ENCODE measurements around the gene KIF6.

KIF6 gene

GRCh38 chr6:39378175-39378959 lies 346.8 kb downstream of the KIF6 start:
- no peaks in the 10 kb centered on the region for H3K79me2 ChIP-seq (ENCODE audit: low read length)
- H3F3A ChIP-seq (ENCODE audit: insufficient read depth, low read length), result no peaks in the 10 kb centered on the region
- no peak overlapping the region for H3K4me3 ChIP-seq (ENCODE audit: low read length)
- no peak for TF ChIP-seq EZH2phosphoT487 (IDR thresholded peaks at IDR 0.05; ENCODE audit: low read length)
- H2AFZ ChIP-seq (ENCODE audit: low read length), result no peak overlapping the region
- H3K9me3 ChIP-seq (replicated peaks; ENCODE audit: insufficient read depth, low read length), result no peaks in the 10 kb centered on the region
- H3K36me3 ChIP-seq (replicated peaks; ENCODE audit: insufficient read depth, low read length), result no peaks in the 10 kb centered on the region
- H3K4me2 ChIP-seq (ENCODE audit: low read depth, low read length), result no peak overlapping the region
- DNase-seq, result no peak
- H3K27me3 ChIP-seq (replicated peaks; ENCODE audit: insufficient read depth, low read length), result no peaks in the 10 kb centered on the region
- no peaks in the 10 kb centered on the region for H3K9me2 ChIP-seq (replicated peaks; ENCODE audit: insufficient read depth, low read length)
- no peaks in the 10 kb centered on the region for H4K20me1 ChIP-seq (ENCODE audit: insufficient read depth, low read length)
- no peak overlapping the region for H3K9ac ChIP-seq (ENCODE audit: low read length)
- no peaks in the 10 kb centered on the region for H3K4me1 ChIP-seq (ENCODE audit: low read length)
- H3K27ac ChIP-seq (ENCODE audit: low read length), result no peak overlapping the region

GRCh38 chr6:39377539-39377950 lies 347.7 kb downstream of the KIF6 start:
- Histone ChIP-seq H3K9me3 (replicated peaks; ENCODE audit: insufficient read depth, low read length) (no peaks in the 10 kb centered on the region), H3F3A (ENCODE audit: insufficient read depth, low read length) (no peaks in the 10 kb centered on the region), H3K27ac (ENCODE audit: low read length) (no peak overlapping the region), H3K9me2 (replicated peaks; ENCODE audit: insufficient read depth, low read length) (no peaks in the 10 kb centered on the region), H3K4me1 (ENCODE audit: low read length) (no peaks in the 10 kb centered on the region), H3K79me2 (ENCODE audit: low read length) (no peaks in the 10 kb centered on the region), H3K36me3 (replicated peaks; ENCODE audit: insufficient read depth, low read length) (no peaks in the 10 kb centered on the region), H4K20me1 (ENCODE audit: insufficient read depth, low read length) (no peaks in the 10 kb centered on the region), H3K4me3 (ENCODE audit: low read length) (no peak overlapping the region), H2AFZ (ENCODE audit: low read length) (0 out of 2 replicates have a peak overlapping the region, but pooled peaks have one; percentile 58), H3K9ac (ENCODE audit: low read length) (no peak overlapping the region), H3K4me2 (ENCODE audit: low read depth, low read length) (no peak overlapping the region), H3K27me3 (replicated peaks; ENCODE audit: insufficient read depth, low read length) (no peaks in the 10 kb centered on the region)
- DNase-seq, result peak; percentile 53
- TF ChIP-seq CTCF (IDR thresholded peaks at IDR 0.05; ENCODE audit: low read length) (peak; percentile 68), EZH2 (optimal IDR thresholded peaks at IDR 0.05; ENCODE audit: low read depth, low read length) (no peak)

GRCh38 chr6:39375405-39375804 lies 349.8 kb downstream of the KIF6 start:
- no peak for DNase-seq
- no peak overlapping the region for H3K4me2 ChIP-seq (ENCODE audit: low read depth, low read length)
- H2AFZ ChIP-seq (ENCODE audit: low read length), result no peak overlapping the region
- no peaks in the 10 kb centered on the region for H3K79me2 ChIP-seq (ENCODE audit: low read length)
- H3K9ac ChIP-seq (ENCODE audit: low read length), result no peak overlapping the region
- H3K9me3 ChIP-seq (replicated peaks; ENCODE audit: insufficient read depth, low read length), result no peaks in the 10 kb centered on the region
- H3F3A ChIP-seq (ENCODE audit: insufficient read depth, low read length), result no peaks in the 10 kb centered on the region
- TF ChIP-seq EZH2phosphoT487 (IDR thresholded peaks at IDR 0.05; ENCODE audit: low read length) (no peak), CTCF (IDR thresholded peaks at IDR 0.05; ENCODE audit: low read length) (no peak), EZH2 (optimal IDR thresholded peaks at IDR 0.05; ENCODE audit: low read depth, low read length) (no peak)
- H3K27ac ChIP-seq (ENCODE audit: low read length), result no peak overlapping the region
- no peak overlapping the region for H3K4me3 ChIP-seq (ENCODE audit: low read length)
- no peaks in the 10 kb centered on the region for H3K4me1 ChIP-seq (ENCODE audit: low read length)
- no peaks in the 10 kb centered on the region for H3K36me3 ChIP-seq (replicated peaks; ENCODE audit: insufficient read depth, low read length)
- H4K20me1 ChIP-seq (ENCODE audit: insufficient read depth, low read length), result no peaks in the 10 kb centered on the region
- no peaks in the 10 kb centered on the region for H3K27me3 ChIP-seq (replicated peaks; ENCODE audit: insufficient read depth, low read length)
- no peaks in the 10 kb centered on the region for H3K9me2 ChIP-seq (replicated peaks; ENCODE audit: insufficient read depth, low read length)

GRCh38 chr6:39370390-39370789 lies 354.8 kb downstream of the KIF6 start:
- no peaks in the 10 kb centered on the region for H3F3A ChIP-seq (ENCODE audit: insufficient read depth, low read length)
- H3K4me2 ChIP-seq (ENCODE audit: low read depth, low read length), result no peak overlapping the region
- H3K9me3 ChIP-seq (replicated peaks; ENCODE audit: insufficient read depth, low read length), result no peaks in the 10 kb centered on the region
- no peak for DNase-seq
- no peak overlapping the region for H2AFZ ChIP-seq (ENCODE audit: low read length)
- H3K79me2 ChIP-seq (ENCODE audit: low read length), result no peaks in the 10 kb centered on the region
- H3K9me2 ChIP-seq (replicated peaks; ENCODE audit: insufficient read depth, low read length), result no peaks in the 10 kb centered on the region
- no peak overlapping the region for H3K9ac ChIP-seq (ENCODE audit: low read length)
- no peaks in the 10 kb centered on the region for H4K20me1 ChIP-seq (ENCODE audit: insufficient read depth, low read length)
- H3K4me3 ChIP-seq (ENCODE audit: low read length), result no peak overlapping the region
- no peaks in the 10 kb centered on the region for H3K27me3 ChIP-seq (replicated peaks; ENCODE audit: insufficient read depth, low read length)
- H3K27ac ChIP-seq (ENCODE audit: low read length), result no peak overlapping the region
- TF ChIP-seq EZH2 (optimal IDR thresholded peaks at IDR 0.05; ENCODE audit: low read depth, low read length), result no peak
- no peak for TF ChIP-seq CTCF (IDR thresholded peaks at IDR 0.05; ENCODE audit: low read length)
- no peak for TF ChIP-seq EZH2phosphoT487 (IDR thresholded peaks at IDR 0.05; ENCODE audit: low read length)
- no peaks in the 10 kb centered on the region for H3K36me3 ChIP-seq (replicated peaks; ENCODE audit: insufficient read depth, low read length)
- no peaks in the 10 kb centered on the region for H3K4me1 ChIP-seq (ENCODE audit: low read length)
